Measurements from ENCODE around the gene GOLM1. TPM values are rescaled to one million over a fixed set of nuclear protein-coding genes. Genes with fewer than 3 reads are reported as not detected.

The GOLM1 gene
- total and polyA plus RNA-seq, 2 of the 4 experiments (the other 2 are of a cell fraction), result 54.8 to 59.2 TPM

GRCh38 chr9:86020731-86021130, 78.6 kb downstream of the GOLM1 start:
- WGBS, 2 experiments (ENCODE audit: extremely low coverage in 2 of 2, insufficient read length in 1 of 2), result 100% methylated on average over 1 of the region's 1 CpG; no CpG with 5 or more reads in 1 of the 2 experiments
- Histone ChIP-seq H2BK120ac (ENCODE audit: low read depth, low read length) (no peak overlapping the region), H4K8ac (ENCODE audit: low read depth in 2 of 2, low read length in 2 of 2) (no peak overlapping the region), H3K14ac (replicated peaks; ENCODE audit: low read depth, low read length) (no peak overlapping the region), H3K27ac (ENCODE audit: insufficient read depth, low read length) (no peak overlapping the region), H2AK9ac (replicated peaks; ENCODE audit: low read depth, low read length, poor library complexity) (no peak overlapping the region), H2BK20ac (ENCODE audit: low read depth, low read length) (no peak overlapping the region), H3K36me3 (ENCODE audit: control insufficient read depth, insufficient read depth, low read length) (peaks cover 27% of the 10 kb centered on the region), H3K23ac (ENCODE audit: low read depth, low read length) (no peak overlapping the region), H3K56ac (ENCODE audit: extremely low read depth, insufficient read depth, low read length) (no peak overlapping the region), H3K4me1 (ENCODE audit: control insufficient read depth, insufficient read depth, low read length) (no peaks in the 10 kb centered on the region), H2BK5ac (ENCODE audit: low read depth, low read length, poor library complexity, severe bottlenecking) (no peak overlapping the region), H3K79me1 (ENCODE audit: low read depth in 1 of 2, low read length in 2 of 2) (no peaks in the 10 kb centered on the region), H4K91ac (ENCODE audit: insufficient read depth, low read depth, low read length) (no peak overlapping the region), H3K4ac (ENCODE audit: low read depth, low read length) (no peak overlapping the region), H3K18ac (ENCODE audit: low read depth, low read length) (no peak overlapping the region), H3K9me1 (ENCODE audit: insufficient read depth, low read length) (no peaks in the 10 kb centered on the region; the same call in 1 of the 2 replicates), H4K5ac (ENCODE audit: low read depth, low read length) (no peak overlapping the region), H3K27me3 (ENCODE audit: control insufficient read depth, insufficient read depth, low read length) (no peaks in the 10 kb centered on the region), H2AFZ (replicated peaks; ENCODE audit: low read length, poor library complexity) (no peak overlapping the region), H3K9ac (ENCODE audit: low read depth, low read length) (no peak overlapping the region), H2BK15ac (ENCODE audit: low read depth, low read length) (no peak overlapping the region), H3K4me2 (ENCODE audit: low read depth, low read length) (no peak overlapping the region), H2AK5ac (ENCODE audit: low read depth, low read length) (no peak overlapping the region), H3K4me3 (ENCODE audit: insufficient read depth, low read depth, low read length) (no peak overlapping the region), H4K20me1 (ENCODE audit: insufficient read depth, low read length) (no peaks in the 10 kb centered on the region), H3K9me3 (ENCODE audit: control insufficient read depth, insufficient read depth, low read length) (no peaks in the 10 kb centered on the region)
- no peak for ATAC-seq (ENCODE audit: low read depth)
- no TSS peak for BruUV-seq (replicated peaks)
- ChIA-PET POLR2A (ENCODE audit: unreplicated experiment) (no interaction called here), CTCF (no interaction called here)
- dilution Hi-C loops (cut with HindIII; ENCODE audit: low sequenced_read_pairs, unreplicated experiment), result no loop called here
- in situ Hi-C loops (cut with MboI; ENCODE audit: low sequenced_read_pairs), result no loop called here
- intact Hi-C loops (cut with micrococcal nuclease), result no loop called here
- DNase-seq, result no peak
- no peak for TF ChIP-seq CEBPB (IDR thresholded peaks at IDR 0.05; ENCODE audit: low read depth, low read length)
- TF ChIP-seq NFE2L2 (IDR thresholded peaks at IDR 0.05; ENCODE audit: low read depth, low read length), result no peak
- no peak for TF ChIP-seq CTCF (conservative IDR thresholded peaks at IDR 0.05; ENCODE audit: low read depth, low read length)
- TF ChIP-seq CHD1 (IDR thresholded peaks at IDR 0.05; ENCODE audit: low read depth, low read length), result no peak
- no peak for TF ChIP-seq USF2 (IDR thresholded peaks at IDR 0.05; ENCODE audit: low read depth, low read length)
- TF ChIP-seq RAD21 (IDR thresholded peaks at IDR 0.05; ENCODE audit: low read length), result no peak
- TF ChIP-seq BHLHE40 (IDR thresholded peaks at IDR 0.05; ENCODE audit: low read depth, low read length), result no peak
- TF ChIP-seq MAFK (IDR thresholded peaks at IDR 0.05; ENCODE audit: low read depth, low read length), result no peak
- TF ChIP-seq ELK1 (IDR thresholded peaks at IDR 0.05; ENCODE audit: borderline replicate concordance, low read depth, low read length), result no peak
- TF ChIP-seq MAZ (IDR thresholded peaks at IDR 0.05; ENCODE audit: borderline replicate concordance, low read depth, low read length), result no peak
- TF ChIP-seq FOS (IDR thresholded peaks at IDR 0.05; ENCODE audit: low read depth, low read length), result no peak
- TF ChIP-seq POLR2A (IDR thresholded peaks at IDR 0.05; ENCODE audit: low read depth, low read length), result no peak
- no peak for TF ChIP-seq RCOR1 (IDR thresholded peaks at IDR 0.05; ENCODE audit: insufficient replicate concordance, low read length)
- TF ChIP-seq RFX5 (IDR thresholded peaks at IDR 0.05; ENCODE audit: low read depth, low read length), result no peak
- TF ChIP-seq SMC3 (IDR thresholded peaks at IDR 0.05; ENCODE audit: low read depth, low read length), result no peak
- TF ChIP-seq MXI1 (IDR thresholded peaks at IDR 0.05; ENCODE audit: borderline replicate concordance, low read depth, low read length), result no peak

All from IMR-90 (cell line).